HK-2 (cell line): Measurements from ENCODE around the gene NCKAP5.

Source experiments
- DNase-seq: peaks from one replicate; pipeline ENCODE4 v3.0.0-alpha.2; 2018; ENCODE audit not compliant: unreplicated experiment

NCKAP5 gene

DNA sequence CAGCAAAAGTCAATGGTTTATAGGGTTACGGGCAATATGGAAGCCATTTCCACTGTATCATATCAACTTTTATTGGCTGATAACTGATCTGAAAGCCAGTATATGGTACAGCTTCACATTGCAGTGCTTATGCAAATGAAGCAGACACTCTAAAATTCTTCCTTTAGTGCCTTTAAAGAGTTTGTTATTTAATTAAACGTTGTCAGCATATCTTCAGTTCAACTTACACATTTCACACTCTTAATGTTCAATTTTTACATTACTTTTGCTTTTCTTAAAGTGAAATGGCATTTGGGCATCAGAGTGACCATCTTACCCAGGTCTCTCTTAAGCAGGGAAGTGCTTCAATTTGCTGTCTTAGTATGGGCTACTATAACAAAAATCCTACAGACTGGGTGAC, 420.1 kb downstream of the NCKAP5 start:
- no peak for DNase-seq

DNA sequence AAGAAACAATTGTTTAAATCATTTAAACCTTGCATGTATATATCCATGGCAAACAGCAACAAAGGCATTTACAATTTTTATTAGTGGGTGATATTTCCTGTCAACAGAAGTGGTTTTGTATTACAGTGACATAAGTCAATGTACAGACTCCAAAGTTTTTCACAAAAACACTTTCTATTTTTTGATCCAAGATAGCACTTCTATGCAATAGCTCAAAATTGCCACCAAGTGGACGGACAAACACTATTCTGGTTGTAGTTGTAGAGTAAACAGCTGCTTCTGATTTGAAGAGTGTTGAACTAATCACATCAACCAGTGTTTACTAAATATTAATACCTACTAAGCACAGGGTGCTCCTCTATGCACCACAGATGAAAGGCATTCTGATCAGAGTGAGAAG, 421.4 kb downstream of the NCKAP5 start:
- no peak for DNase-seq

DNA sequence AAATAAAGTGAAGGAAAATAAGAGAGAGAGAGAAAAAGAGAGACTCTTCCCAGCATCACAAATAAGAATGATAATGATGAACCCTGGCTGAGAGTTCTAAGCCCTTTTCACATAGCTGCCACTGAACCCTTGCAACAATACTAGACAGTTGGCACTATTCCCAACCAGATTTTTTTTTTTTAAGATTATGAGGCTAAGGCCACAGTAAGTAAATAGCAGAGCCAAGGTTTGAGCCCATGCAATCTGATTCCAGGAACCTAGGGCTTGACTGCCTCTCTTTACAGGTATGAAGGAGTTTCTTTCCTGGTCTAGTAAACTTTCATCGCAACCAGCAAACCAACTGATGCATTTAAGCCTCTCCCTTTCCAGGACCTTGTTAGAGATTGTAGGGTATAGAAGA, 424.6 kb downstream of the NCKAP5 start:
- no peak for DNase-seq

DNA sequence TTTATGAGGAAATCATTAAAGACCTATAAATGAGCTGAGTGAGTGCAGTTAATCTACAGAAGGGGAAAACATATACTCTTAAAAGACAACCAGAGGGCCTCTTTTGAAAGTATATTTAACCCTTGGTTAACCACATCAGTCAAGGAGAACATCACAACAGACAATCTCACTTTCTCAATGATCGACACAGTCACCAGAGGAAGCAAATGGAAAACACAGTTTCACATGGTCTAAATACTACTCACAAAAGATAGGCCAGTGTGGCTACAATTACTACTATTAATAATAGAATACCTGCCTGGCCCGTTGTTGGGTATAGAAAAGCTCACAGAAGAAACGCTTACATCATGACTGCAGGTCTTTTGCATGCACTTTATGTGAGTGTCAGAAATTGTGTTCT, 426.2 kb downstream of the NCKAP5 start:
- no peak for DNase-seq

GRCh38 chr2:133140620-133141019, 427.6 kb downstream of the NCKAP5 start:
- no peak for DNase-seq

- DNase-seq = no peak
These were observed 428.3 kb downstream of the NCKAP5 start for GRCh38 chr2:133139847-133140533.

DNA sequence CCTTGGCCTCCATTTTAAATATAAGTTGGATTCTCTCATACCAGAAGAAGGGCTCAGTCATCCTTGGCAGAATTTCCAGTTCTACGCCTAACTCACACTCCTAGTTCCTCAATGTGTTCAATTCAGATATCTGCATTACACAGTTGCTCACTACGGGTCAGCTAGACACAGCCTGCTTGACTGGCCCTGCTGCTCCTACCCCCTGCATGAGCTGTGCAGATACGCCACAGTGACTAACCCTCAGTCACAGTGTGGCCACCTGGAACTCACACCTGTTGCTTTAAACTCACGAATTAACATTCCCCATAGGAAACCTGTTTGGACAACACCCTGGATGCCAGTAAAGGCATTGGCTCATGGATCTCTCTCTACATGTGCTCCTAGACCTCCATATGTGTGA, 429.6 kb downstream of the NCKAP5 start:
- DNase-seq = no peak

GRCh38 chr2:133135035-133135654, 433.1 kb downstream of the NCKAP5 start:
- DNase-seq = no peak

DNA sequence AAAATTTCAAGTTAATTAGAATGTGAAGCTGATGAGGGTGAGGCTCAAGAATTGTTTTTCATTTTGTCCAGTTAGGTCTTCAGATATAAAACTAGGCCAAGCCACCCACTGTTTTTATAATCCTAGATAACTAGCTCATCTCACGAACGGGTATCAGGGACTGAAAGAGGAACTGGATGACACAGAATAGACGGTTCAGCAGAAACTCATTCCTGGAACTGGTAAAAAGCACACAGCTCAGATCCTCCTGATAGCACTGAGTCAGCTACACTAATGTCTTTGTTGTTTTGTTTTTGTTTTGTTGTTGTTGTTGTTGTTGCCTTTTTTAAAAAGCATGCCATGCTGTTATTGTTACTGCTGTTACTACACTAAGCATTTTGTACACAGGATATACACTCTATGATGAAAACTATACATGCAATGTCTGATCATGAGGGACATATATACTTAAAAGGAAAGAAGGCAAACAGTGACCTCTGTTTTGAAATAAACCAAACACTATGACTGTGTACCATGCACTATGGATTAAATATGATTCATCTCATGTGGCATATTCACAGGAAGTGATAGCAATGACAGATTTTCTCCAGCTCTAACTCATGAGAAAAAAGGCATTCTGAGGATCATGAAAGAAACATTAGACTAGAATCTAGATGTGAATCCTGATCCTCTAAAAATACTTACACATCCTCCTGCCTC, 437.6 kb downstream of the NCKAP5 start:
- DNase-seq = no peak

GRCh38 chr2:133124446-133124845, 443.8 kb downstream of the NCKAP5 start:
- DNase-seq = no peak

DNA sequence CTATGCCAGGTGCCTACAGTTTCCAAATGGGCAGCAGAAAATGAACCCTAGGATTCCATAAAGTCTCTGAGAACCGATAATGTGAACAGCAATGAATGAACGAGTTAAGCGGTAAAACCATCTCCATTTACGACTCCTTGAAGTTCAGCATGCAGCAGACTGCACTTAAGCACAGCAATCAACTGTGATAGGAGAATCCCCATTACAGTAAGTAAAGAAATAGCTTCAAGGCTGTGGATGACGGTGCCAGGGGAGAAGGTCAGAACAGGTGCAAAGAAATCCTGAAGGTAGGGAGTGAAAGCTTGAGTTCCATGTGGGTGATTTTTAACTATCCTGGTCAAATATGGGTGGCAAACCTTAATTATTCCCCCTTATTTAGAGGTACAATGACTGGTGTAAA, 444.4 kb downstream of the NCKAP5 start:
- no peak for DNase-seq

- DNase-seq = no peak
These were observed 444.9 kb downstream of the NCKAP5 start for GRCh38 chr2:133123393-133123792.

- DNase-seq = no peak
These were observed 445.7 kb downstream of the NCKAP5 start for GRCh38 chr2:133122529-133122928.

- DNase-seq = no peak
These were observed 448.0 kb downstream of the NCKAP5 start for GRCh38 chr2:133120310-133120709.

GRCh38 chr2:133110201-133110600, 458.1 kb downstream of the NCKAP5 start:
- DNase-seq = no peak

DNA sequence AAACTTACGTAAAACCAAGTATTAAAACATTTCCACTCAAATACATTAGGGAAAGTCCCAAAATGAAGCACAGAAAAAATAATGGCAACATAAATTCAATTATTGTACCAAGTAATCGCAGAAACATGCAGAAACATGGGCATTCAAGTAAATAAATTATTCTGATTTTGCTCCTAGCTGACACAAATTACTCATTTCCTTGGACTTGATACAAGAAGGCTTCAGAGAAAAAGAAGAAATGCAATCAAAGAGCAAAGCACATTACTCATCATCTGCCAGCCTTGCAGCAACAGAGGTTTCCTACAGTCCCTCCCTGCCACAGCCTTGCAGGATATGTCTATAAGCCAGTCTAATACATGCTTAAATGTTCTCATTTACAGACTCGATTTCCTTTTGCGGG, 458.5 kb downstream of the NCKAP5 start:
- DNase-seq = no peak

GRCh38 chr2:133107058-133107815, 461.0 kb downstream of the NCKAP5 start:
- no peak for DNase-seq

- no peak for DNase-seq
These were observed 463.4 kb downstream of the NCKAP5 start for GRCh38 chr2:133104871-133105270.

GRCh38 chr2:133098787-133099186, 469.5 kb downstream of the NCKAP5 start:
- no peak for DNase-seq

- no peak for DNase-seq
These were observed 470.6 kb downstream of the NCKAP5 start for GRCh38 chr2:133097666-133098065.

GRCh38 chr2:133092571-133092970, 475.7 kb downstream of the NCKAP5 start:
- DNase-seq = no peak

GRCh38 chr2:133090358-133090757, 477.9 kb downstream of the NCKAP5 start:
- DNase-seq = no peak
